PC-9 (cell line): ENCODE measurements around the gene AGAP1.

ENCODE experiments used
- CTCF ChIP-seq: fragments of 200-600 bp; sonication (generic); conservative IDR thresholded peaks from 2 replicates; pipeline ENCODE4 v1.6.1; 2017; ENCODE audit warnings: mixed run types, antibody characterized with exemption, mild to moderate bottlenecking, moderate library complexity
- EZH2 ChIP-seq: fragments of 200-600 bp; sonication (generic); IDR thresholded peaks from 2 replicates; pipeline ENCODE4 v1.8.0; 2017; ENCODE audit warnings: antibody characterized with exemption, low read depth

- TF ChIP-seq CTCF, result no peak
- TF ChIP-seq EZH2, result no peak
Observed at GRCh38 chr2:236120141-236120601, 626.3 kb downstream of the AGAP1 start.
